OCI-LY7 (cell line): ENCODE results near the gene EPHB1.

Experiments
- EZH2phosphoT487 ChIP-seq: fragments of 200-600 bp; sonication (generic); IDR thresholded peaks from 2 replicates; pipeline ENCODE4 v1.6.1; 2018; ENCODE audit warnings: low read depth, borderline replicate concordance, mild to moderate bottlenecking, mixed run types, antibody characterized with exemption, low read length, moderate library complexity, mixed read lengths
- TF ChIP-seq, protein P1 (sequence below): fragments of 200-600 bp; sonication (generic); conservative IDR thresholded peaks from 2 replicates; pipeline ENCODE4 v1.5.1; 2014; ENCODE audit warnings: mild to moderate bottlenecking, antibody characterized with exemption, low read length, moderate library complexity, mixed read lengths

DNA sequence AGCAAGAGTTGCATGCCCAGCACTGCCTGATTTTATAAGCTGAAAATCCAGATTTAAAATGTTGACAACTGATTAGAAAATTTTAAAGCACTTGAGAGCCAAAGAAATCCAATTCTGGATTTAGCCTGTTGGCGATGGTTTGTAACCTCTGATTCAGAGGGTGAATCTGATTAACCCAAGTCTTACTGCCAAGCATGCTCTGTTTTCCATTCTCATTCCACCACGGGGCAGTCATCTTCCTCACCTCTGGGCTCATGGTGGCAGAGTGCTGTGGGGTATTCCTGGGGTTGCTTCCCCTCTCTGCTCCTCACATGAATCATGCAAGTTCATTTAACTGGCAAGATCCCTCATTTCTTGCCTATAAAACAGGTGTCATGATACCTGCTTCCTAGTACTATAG, 342.2 kb downstream of the EPHB1 start:
- no peak for TF ChIP-seq EZH2phosphoT487
- TF ChIP-seq, protein P1, sequence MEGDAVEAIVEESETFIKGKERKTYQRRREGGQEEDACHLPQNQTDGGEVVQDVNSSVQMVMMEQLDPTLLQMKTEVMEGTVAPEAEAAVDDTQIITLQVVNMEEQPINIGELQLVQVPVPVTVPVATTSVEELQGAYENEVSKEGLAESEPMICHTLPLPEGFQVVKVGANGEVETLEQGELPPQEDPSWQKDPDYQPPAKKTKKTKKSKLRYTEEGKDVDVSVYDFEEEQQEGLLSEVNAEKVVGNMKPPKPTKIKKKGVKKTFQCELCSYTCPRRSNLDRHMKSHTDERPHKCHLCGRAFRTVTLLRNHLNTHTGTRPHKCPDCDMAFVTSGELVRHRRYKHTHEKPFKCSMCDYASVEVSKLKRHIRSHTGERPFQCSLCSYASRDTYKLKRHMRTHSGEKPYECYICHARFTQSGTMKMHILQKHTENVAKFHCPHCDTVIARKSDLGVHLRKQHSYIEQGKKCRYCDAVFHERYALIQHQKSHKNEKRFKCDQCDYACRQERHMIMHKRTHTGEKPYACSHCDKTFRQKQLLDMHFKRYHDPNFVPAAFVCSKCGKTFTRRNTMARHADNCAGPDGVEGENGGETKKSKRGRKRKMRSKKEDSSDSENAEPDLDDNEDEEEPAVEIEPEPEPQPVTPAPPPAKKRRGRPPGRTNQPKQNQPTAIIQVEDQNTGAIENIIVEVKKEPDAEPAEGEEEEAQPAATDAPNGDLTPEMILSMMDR: no peak
